Transverse colon (tissue), 4 donors: ENCODE results near the gene C19orf25. TPM values are rescaled to one million over a fixed set of nuclear protein-coding genes. Genes with fewer than 3 reads are reported as not detected.

Source experiments
- DNase-seq: peaks from one replicate; pipeline ENCODE4 v3.0.0-alpha.2; 2019
- H3K27ac ChIP-seq, 4 donors: fragments of 200-600 bp; sonication (generic); 2 replicates each; pipeline ENCODE4 v1.5.1; 2016 to 2018; ENCODE audit warnings: inconsistent platforms in 4 of 4
- H3K27me3 ChIP-seq: fragments of 200-600 bp; sonication (generic); 2 replicates; pipeline ENCODE4 v1.5.1; 2017; ENCODE audit warnings: inconsistent platforms
- H3K36me3 ChIP-seq, 4 donors: fragments of 200-600 bp; sonication (generic); 2 replicates each; pipeline ENCODE4 v1.5.1; 2017 to 2019; ENCODE audit warnings: inconsistent platforms in 4 of 4
- H3K4me1 ChIP-seq, 4 donors: fragments of 200-600 bp; sonication (generic); 2 replicates each; pipeline ENCODE4 v1.5.1; 2017 to 2020; ENCODE audit warnings: inconsistent platforms in 4 of 4
- H3K4me3 ChIP-seq, 4 donors: fragments of 200-600 bp; sonication (generic); 1 replicate in 1 of 4; 2 replicates in 3 of 4; pipeline versions ENCODE4 v1.5.1 to v1.6.1; 2017 to 2019; ENCODE audit warnings: inconsistent platforms in 4 of 4
- H3K9me3 ChIP-seq, 2 donors: fragments of 200-600 bp; sonication (generic); 2 replicates each; pipeline ENCODE4 v1.5.1; 2017 to 2019; ENCODE audit warnings: inconsistent platforms in 2 of 2
- EP300 ChIP-seq: sonication (generic); formaldehyde crosslinking; IDR thresholded peaks from one replicate; pipeline ENCODE4 v1.6.1; 2017; ENCODE audit warnings: antibody characterized with exemption, low read depth
- POLR2A ChIP-seq: fragments of 450-650 bp; IDR thresholded peaks from one replicate; pipeline ENCODE4 v1.6.1; 2016; ENCODE audit warnings: antibody characterized with exemption, mild to moderate bottlenecking, moderate library complexity
- POLR2AphosphoS5 ChIP-seq, 3 donors: sonication (generic); formaldehyde crosslinking; IDR thresholded peaks; one replicate each; pipeline ENCODE4 v1.6.1; 2016; ENCODE audit warnings: antibody characterized with exemption in 3 of 3
- WGBS, 2 donors: methylation state at CpG; one replicate each; pipeline ENCODE4 v1.1.5; 2018; ENCODE audit warnings: low coverage in 1 of 2; 5-methylcytosine and 5-hydroxymethylcytosine counted together
- in situ Hi-C, 4 donors: fragments of 200-750 bp; cut with MboI; loops; one replicate each; pipeline versions ENCODE4 v1.15.0 to v1.15.1; 2017; ENCODE audit warnings: low sequenced_read_pairs in 3 of 4, low pct_ligation_motif_present in 1 of 4, low pct_unique_long_range_greater_than_20kb in 1 of 4
- intact Hi-C: fragments of 100-400 bp; cut with DNase I; formaldehyde crosslinking; loops from one replicate; pipeline ENCODE4 v1.15.1; 2023; ENCODE audit warnings: low total_unique reads
- total RNA-seq, 4 donors: library from RNA; depleted of rRNA; stranded (reverse); fragments of >200 nt; gene quantifications; one replicate each; pipeline ENCODE4 v1.1.0, GENCODE V29; 2016
- TF ChIP-seq, protein P1 (sequence below), 5 experiments: fragments of 200-600 bp in 3 of 5; fragments of 450-650 bp in 2 of 5; sonication (generic) in 3 of 5; IDR thresholded peaks; 1 replicate in 2 of 5; 2 replicates in 3 of 5; pipeline ENCODE4 v1.5.1; 2016 to 2017; ENCODE audit warnings: antibody characterized with exemption in 5 of 5, inconsistent platforms in 3 of 5, mild to moderate bottlenecking in 2 of 5, moderate library complexity in 1 of 5

Gene C19orf25
- total RNA-seq, 4 donors from 2014 or later: 36.2 to 89.2 (median 46.0) TPM

GRCh38 chr19:1523412-1524286 lies 44.6 kb upstream of the C19orf25 start, which contains the start of gene PLK5:
TSS of gene PLK5 (plus strand) at chr19:1524077. CDS start at chr19:1526997, 2,920 bp downstream.
- intact Hi-C loops: no loop called here
- TF ChIP-seq POLR2AphosphoS5 (IDR thresholded peaks at IDR 0.05) (no peak), EP300 (no peak), POLR2A (no peak)
- TF ChIP-seq, protein P1, sequence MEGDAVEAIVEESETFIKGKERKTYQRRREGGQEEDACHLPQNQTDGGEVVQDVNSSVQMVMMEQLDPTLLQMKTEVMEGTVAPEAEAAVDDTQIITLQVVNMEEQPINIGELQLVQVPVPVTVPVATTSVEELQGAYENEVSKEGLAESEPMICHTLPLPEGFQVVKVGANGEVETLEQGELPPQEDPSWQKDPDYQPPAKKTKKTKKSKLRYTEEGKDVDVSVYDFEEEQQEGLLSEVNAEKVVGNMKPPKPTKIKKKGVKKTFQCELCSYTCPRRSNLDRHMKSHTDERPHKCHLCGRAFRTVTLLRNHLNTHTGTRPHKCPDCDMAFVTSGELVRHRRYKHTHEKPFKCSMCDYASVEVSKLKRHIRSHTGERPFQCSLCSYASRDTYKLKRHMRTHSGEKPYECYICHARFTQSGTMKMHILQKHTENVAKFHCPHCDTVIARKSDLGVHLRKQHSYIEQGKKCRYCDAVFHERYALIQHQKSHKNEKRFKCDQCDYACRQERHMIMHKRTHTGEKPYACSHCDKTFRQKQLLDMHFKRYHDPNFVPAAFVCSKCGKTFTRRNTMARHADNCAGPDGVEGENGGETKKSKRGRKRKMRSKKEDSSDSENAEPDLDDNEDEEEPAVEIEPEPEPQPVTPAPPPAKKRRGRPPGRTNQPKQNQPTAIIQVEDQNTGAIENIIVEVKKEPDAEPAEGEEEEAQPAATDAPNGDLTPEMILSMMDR (IDR thresholded peaks at IDR 0.05): no peak
- in situ Hi-C loops: no loop called here
- Histone ChIP-seq H3K4me3 (peak within 1 kb of the TSS in 1 of 4 donors; percentile 20), H3K4me1 (peaks cover 3 to 7% (median 6%) of the 10 kb centered on the region in 4 donors), H3K27ac (no peak within 1 kb of the TSS), H3K36me3 (no peaks in the 10 kb centered on the region), H3K27me3 (peaks cover 75% of the 10 kb centered on the region), H3K9me3 (no peaks in the 10 kb centered on the region)
- WGBS, 2 donors: 55% methylated on average over 12 of the region's 92 CpGs; no CpG with 5 or more reads in 1 of the 2 donors
- no peak for DNase-seq

DNA sequence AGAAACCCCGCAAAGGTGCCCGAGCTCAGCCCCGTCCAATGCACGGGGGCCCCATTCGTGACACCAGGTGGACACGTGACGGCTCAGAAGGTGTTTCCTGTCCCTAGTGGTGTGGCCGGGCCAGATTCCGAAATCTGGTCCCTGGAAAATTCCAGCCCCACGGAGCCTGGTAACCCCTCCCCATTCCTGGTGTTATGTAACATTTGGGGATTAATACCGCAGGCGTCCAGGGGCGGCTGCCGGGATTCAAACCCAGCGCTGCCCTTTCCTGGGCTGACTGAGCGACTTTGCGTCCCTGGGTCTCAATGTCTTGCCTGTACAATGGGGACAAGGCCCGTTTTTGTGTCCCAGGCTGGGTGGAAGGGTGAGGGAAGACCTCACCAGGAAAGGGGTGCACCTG lies 43.8 kb upstream of the C19orf25 start:
- Histone ChIP-seq H3K4me3 (no peak overlapping the region), H3K27me3 (peaks cover 75% of the 10 kb centered on the region), H3K36me3 (no peaks in the 10 kb centered on the region), H3K4me1 (peaks cover 3 to 7% (median 6%) of the 10 kb centered on the region in 4 donors), H3K27ac (no peak overlapping the region), H3K9me3 (no peaks in the 10 kb centered on the region)
- no peak for TF ChIP-seq POLR2AphosphoS5 (IDR thresholded peaks at IDR 0.05)
- no peak for TF ChIP-seq EP300
- no peak for TF ChIP-seq POLR2A
- TF ChIP-seq, protein P1 (IDR thresholded peaks at IDR 0.05): no peak
- no peak for DNase-seq
- in situ Hi-C loops: no loop called here
- WGBS, 2 donors: 69% methylated on average over 14 of the region's 18 CpGs; no CpG with 5 or more reads in 1 of the 2 donors
- intact Hi-C loops: no loop called here

GRCh38 chr19:1522061-1522460 lies 43.0 kb upstream of the C19orf25 start:
- Histone ChIP-seq H3K36me3 (no peaks in the 10 kb centered on the region), H3K27ac (peak overlapping the region in 1 of 4 donors; percentile 37), H3K9me3 (no peaks in the 10 kb centered on the region), H3K4me3 (no peak overlapping the region), H3K4me1 (peaks cover 3 to 7% (median 6%) of the 10 kb centered on the region in 4 donors), H3K27me3 (peaks cover 68% of the 10 kb centered on the region)
- DNase-seq: no peak
- intact Hi-C loops: no loop called here
- in situ Hi-C loops: no loop called here
- WGBS, 2 donors: 48% methylated on average over 8 of the region's 10 CpGs; no CpG with 5 or more reads in 1 of the 2 donors
- TF ChIP-seq EP300: no peak
- TF ChIP-seq, protein P1 (IDR thresholded peaks at IDR 0.05): no peak
- no peak for TF ChIP-seq POLR2AphosphoS5 (IDR thresholded peaks at IDR 0.05)
- no peak for TF ChIP-seq POLR2A

GRCh38 chr19:1521636-1522035 lies 42.6 kb upstream of the C19orf25 start:
- H3K27ac ChIP-seq: peak overlapping the region in 1 of 4 donors; percentile 37
- intact Hi-C loops (no loop called here), in situ Hi-C loops (no loop called here)
- no peak overlapping the region for H3K4me3 ChIP-seq
- H3K9me3 ChIP-seq: no peaks in the 10 kb centered on the region
- no peaks in the 10 kb centered on the region for H3K36me3 ChIP-seq
- H3K27me3 ChIP-seq: peaks cover 64% of the 10 kb centered on the region
- H3K4me1 ChIP-seq: peaks cover 3 to 7% (median 6%) of the 10 kb centered on the region in 4 donors
- DNase-seq: no peak
- 67% methylated on average over 14 of the region's 14 CpGs; no CpG with 5 or more reads in 1 of the 2 donors for WGBS, 2 donors
- TF ChIP-seq POLR2A (no peak), EP300 (no peak), POLR2AphosphoS5 (IDR thresholded peaks at IDR 0.05) (no peak)
- TF ChIP-seq, protein P1 (IDR thresholded peaks at IDR 0.05): no peak
